Cardiac fibroblast (primary cell): ENCODE results near the gene DDR1.
"Not testable (repeated sequence)": the region's sequence is repeated elsewhere in the genome, so short reads cannot be mapped to it uniquely, and the experiment has no call there.

ENCODE experiments used
- DNase-seq, 2 donors: peaks; one replicate each; pipeline versions ENCODE4 v3.0.0 to v3.0.0-alpha.2; 2010; ENCODE audit warnings: low read depth in 2 of 2
- H3K4me3 ChIP-seq, 2 donors: replicated peaks in 1 of 2; 1 replicate in 1 of 2; 2 replicates in 1 of 2; pipeline ENCODE4 v1.5.1; 2011; ENCODE audit warnings: low read depth in 2 of 2, low read length in 2 of 2, mild to moderate bottlenecking in 2 of 2, moderate library complexity in 1 of 2
- CTCF ChIP-seq: IDR thresholded peaks from one replicate; pipeline ENCODE4 v1.5.1; 2011; ENCODE audit warnings: low read depth, mild to moderate bottlenecking, low read length, inconsistent platforms

Gene DDR1

GRCh38 chr6:30844118-30844535, 40.2 kb upstream of the DDR1 start:
- H3K4me3 ChIP-seq, result no peak overlapping the region
- no peak for TF ChIP-seq CTCF
- peak in 1 of 2 donors; percentile 81 for DNase-seq

DNA sequence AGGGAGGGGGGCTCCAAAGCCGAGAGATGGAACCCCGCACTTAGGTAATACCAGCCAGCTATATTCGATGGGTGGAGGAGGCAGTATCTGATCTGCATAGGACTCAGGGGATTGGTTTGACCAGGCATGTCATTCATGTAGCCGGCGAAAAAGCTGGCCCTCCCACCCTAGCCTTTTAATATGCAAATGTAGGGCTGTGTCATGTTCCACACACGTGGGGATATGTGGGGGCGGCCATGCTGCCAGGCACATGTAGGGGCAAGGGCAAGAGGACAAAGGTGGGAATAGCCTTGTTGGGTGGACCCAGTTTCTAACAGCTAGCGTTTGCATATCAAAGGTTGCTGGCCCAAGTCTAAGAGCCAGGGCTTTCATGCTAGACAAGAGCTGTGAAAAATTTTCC, 39.1 kb upstream of the DDR1 start:
- DNase-seq, result no peak
- H3K4me3 ChIP-seq, result no peak overlapping the region
- no peak for TF ChIP-seq CTCF

DNA sequence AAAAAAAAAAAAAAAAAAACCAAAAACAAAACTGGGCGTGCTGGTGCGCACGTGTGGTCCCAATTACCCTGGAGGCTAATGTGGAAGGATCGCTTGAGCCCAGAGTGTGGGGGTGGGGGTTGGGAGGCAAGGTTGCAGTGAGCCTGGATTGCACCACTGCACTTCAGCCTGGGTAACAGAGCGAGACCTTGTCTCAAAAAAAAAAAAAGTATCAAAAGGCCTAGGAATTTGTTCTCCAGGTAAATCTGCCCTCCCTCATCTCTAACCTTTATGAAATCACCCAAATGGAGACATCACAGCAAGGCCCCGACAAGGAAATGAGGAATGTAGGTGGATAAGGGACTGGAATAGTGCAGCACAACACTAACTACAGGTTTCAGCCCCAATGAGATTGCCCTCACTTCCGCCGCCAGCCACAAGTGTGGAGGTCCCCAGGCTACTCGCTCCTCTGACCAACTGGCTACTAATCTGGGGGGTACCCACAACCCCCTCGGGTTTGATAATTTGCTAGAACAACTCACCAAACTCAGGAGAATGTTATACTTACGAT, 36.8 kb upstream of the DDR1 start:
- no peak for DNase-seq
- H3K4me3 ChIP-seq, result no peak overlapping the region
- no peak for TF ChIP-seq CTCF

DNA sequence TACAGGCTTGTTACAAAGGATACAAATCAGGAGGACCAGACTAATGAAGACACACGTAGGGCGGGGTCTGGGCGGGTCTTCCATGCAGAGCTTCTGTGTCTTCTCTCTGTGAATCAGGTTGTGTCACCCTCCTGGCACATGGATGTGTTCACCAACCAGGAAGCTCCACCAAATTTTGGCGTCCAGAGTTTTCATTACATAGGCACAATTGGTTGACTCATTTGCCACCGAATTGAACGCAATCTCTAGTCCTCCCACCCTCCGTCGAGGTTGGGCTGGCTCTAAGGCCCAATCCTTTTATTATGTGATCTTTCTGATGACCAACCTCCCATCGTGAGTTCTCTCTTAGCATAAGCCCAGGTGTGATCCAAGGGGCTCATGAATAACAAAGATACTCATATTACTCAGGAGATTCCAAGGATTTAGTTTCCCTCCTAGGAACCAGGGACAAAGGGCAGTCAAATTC, 36.3 kb upstream of the DDR1 start:
- DNase-seq, result no peak
- no peak overlapping the region for H3K4me3 ChIP-seq
- TF ChIP-seq CTCF, result no peak

DNA sequence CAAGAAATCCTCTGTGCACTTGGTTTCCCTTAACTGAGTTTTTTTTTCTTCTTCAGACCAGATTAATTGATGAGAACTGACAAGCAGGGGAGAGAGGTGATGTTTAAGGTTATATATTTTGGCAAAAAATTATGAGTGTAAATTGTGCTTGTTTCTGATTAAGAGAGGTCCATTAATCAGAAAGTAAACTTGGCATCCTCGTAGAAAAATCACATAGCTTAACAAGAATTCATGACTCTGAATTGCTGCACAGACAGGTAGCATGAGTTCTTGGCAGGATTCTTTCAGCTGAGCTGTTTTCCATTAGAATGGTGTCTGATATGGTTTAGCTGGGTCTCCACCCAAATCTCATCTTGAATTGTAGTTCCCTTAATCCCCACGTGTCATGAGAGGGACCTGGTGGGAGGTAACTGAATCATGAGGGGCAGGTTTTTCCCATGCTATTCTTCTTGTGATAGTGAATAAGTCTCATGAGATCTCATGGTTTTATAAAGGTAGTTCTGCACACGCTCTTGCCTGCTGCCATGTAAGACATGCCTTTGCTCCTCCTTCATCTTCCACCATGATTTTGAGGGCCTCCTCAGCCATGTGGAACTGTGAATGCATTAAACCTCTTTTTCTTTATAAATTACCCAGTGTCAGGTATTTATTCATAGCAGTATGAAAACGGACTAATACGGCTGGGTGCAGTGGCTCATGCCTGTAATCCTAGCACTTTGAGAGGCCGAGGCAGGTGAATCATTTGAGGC, 34.2 kb upstream of the DDR1 start:
- no peak for TF ChIP-seq CTCF
- no peak overlapping the region for H3K4me3 ChIP-seq
- no peak for DNase-seq

- not testable (repeated sequence) for H3K4me3 ChIP-seq, DNase-seq
Observed at GRCh38 chr6:30852459-30852858, 31.9 kb upstream of the DDR1 start.

GRCh38 chr6:30854285-30855040, 29.9 kb upstream of the DDR1 start:
- no peak for DNase-seq
- no peak overlapping the region for H3K4me3 ChIP-seq
- TF ChIP-seq CTCF, result no peak
